HG02884 (cell line): ENCODE results near the gene CYP39A1.

Source experiments
- ATAC-seq: cut with Tn5 transposase; IDR thresholded peaks from one replicate; pipeline ENCODE4 v1.9.1; 2021; ENCODE audit warnings: mild to moderate bottlenecking, moderate library complexity; ENCODE audit not compliant: unreplicated experiment

CYP39A1 gene

GRCh38 chr6:46521464-46521971 is 131.1 kb downstream of the CYP39A1 start:
- no peak for ATAC-seq

DNA sequence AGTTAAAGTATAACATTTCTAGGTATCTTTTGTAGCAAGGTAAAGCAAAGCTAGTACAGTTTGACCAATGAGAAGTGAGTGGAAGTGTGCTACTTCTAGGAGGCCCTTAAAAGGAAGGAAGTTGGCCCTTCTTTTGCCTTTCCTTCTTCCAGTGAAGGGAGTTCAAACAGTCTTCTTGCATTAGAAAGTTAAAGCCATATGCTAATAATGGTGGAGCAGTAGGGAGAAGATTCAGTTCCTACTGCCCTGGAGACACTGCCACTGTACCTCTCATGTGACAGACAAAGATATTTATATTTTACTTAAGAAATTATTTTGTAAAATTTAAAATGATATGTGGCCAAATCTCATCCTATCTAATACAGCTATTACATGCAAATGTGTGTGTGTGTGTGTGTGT is 135.4 kb downstream of the CYP39A1 start:
- no peak for ATAC-seq

DNA sequence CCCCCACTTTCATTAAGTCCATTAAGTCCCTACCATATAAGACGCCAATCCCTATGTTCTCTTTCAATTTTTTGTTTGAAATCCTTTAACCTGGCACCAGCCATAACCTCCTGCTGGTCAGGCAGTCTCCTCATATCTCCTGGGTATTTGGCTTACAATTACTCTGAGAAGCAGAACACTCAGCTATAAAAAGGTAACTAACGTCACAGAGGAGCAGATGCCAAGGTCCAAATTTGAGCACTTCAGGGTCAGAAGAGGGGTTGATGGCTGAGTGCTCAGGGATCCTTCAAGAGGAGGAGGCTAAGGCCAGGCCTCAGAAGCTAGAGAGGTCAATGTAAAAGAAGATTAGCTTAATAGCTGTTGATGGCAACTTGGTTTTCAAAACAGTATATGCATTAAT is 139.1 kb downstream of the CYP39A1 start:
- ATAC-seq: no peak

- no peak for ATAC-seq
Observed at GRCh38 chr6:46511320-46511719, 141.3 kb downstream of the CYP39A1 start.

DNA sequence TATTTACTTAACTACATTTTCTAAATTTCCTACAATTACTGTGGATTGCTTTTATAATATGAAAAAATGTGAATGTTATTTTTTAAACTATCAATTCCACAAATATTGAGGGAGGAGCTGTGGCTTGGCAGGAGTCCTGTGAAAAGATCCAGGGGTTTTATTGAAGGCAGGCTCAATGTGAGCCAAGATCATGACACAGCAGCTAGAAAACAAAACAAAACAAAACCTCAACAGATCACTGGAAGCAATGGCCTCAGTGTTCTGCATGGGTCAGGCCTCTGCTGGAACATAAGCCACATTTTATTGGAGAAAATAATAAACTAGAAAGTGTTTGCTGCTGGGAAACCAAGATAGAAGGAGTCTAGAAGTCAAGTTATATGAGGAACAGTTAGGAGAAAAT is 142.0 kb downstream of the CYP39A1 start:
- ATAC-seq: no peak

DNA sequence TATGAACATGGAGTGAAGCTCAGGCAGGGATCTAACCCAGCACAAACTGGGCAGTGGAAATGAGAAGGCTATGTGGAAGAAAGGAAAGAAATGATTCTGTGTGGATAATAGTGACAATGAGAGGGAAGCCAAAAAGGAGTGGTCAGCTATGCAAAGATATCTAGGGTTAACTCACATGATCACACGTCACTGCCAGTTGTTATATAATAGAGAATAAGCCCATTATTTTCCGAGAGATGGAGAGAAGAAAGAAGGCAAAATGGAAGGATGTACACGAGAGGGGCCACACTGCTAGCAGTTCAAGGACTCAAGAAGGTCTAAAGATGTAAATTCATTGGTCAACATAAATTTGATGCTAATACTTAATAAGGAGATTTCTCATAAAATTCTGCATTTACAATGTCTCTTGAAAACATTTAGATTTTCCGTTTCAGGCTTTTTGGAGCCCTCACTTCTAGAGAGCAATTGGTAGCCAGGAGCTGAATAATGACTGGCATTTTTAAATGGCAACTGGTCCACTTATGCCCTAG is 142.6 kb downstream of the CYP39A1 start:
- ATAC-seq: no peak

DNA sequence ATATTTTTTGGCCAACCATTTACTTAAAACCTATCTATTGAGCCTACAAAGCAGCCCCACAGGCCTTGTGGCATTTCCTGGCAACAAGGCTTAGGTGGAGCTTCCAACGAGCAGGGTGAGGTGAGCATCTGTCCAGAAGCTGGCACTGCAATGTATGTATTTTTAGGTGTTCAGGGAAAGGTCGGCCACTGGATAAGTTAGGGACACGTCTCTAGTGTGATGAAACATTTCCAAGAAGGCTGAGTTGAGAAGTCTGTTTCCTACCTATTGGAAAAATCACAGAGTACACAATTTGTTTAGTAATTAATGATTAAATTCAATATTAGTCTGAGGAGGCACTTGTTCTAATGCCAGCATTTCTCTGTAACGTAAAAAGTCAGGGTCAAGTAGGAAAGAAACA is 143.6 kb downstream of the CYP39A1 start:
- ATAC-seq: no peak

- ATAC-seq: no peak
Observed at GRCh38 chr6:46507426-46507825, 145.2 kb downstream of the CYP39A1 start.

DNA sequence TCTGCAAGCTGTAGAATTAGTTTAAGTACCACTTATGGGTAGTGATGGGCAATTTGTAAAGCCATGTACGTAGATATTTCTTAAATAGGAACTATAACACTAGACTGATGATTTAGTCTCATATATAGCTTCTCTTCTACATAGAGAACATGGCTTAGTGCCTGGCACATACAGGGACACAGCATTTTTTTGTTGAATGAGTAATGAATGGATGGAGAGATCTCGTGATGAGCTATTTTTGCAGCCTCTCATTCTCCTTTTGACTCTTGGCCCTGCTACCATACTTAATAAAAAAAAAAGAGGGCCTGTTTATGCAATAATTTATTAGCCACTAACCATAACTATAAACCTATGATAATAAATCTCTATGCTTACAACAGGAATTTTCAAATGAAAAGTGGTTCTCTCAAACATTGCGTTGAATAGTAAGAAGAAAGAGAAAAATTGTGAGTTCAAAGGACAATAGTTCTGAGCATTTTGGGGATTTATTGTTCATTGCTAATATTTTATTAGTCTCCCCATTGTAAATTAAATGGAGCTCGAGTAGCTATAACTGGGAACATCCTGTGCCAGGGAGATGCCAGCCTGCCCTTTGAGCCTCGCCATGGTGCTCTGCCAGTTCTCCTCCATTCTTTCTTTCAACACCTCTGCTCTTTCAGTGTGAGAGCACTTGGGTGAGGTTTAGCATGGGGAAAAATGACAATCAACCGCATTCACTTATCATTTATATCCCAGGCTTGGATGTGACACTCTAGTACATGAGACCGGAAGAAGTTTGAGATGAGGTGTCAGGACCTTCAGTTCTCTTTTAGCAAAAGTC is 146.7 kb downstream of the CYP39A1 start:
- ATAC-seq: no peak

GRCh38 chr6:46504242-46504641 is 148.4 kb downstream of the CYP39A1 start:
- no peak for ATAC-seq

DNA sequence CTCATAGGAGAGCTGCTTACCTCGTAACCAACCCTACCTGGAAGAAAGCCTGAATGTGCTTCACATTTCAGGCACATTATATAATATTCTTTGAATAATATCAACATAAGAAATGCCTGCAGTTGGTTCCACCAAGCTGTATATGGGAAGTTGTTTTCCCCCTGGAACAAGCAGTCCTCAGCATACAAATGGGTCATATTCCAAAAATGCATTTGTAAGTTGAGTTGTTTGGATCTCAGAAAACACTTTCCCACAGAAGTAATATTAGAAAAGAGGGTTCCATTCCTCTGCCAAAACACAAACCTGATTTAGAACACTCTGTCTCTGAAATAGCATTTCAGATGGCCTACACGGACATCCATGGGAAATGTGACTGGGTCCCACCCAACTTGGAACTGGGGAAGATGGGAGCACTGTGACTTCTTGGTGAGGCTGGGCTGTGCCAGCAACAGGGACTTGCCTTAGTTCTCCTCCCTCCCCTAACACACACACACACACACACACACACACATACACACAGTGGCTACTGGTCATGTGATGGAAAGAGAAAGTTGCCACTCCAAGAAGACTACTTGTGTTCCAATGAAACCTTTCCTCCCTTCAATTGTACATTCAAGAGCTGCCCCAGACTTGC is 150.0 kb downstream of the CYP39A1 start:
- no peak for ATAC-seq

- no peak for ATAC-seq
Observed at GRCh38 chr6:46501136-46502089, 151.2 kb downstream of the CYP39A1 start.

DNA sequence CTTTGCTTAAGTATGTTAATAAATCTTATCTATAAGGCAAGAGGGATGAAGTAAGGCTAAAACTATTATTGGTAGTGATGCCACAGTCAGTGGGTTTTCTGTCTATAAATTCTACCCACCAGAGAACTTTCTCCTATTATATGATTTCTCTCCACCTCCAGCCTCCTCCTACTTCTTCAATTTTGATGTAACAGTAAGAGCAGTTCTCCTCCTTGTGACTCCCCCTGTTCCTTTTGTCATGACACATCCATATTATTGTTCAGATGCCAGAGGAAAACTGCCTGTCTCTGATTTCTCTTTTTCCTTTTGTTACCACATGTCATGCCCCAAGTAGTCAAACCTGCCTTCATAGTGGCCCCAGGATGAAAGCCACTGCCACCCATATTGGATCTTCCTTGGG is 152.2 kb downstream of the CYP39A1 start:
- ATAC-seq: no peak
